Mesenchymal stem cell (in vitro differentiated cells and primary cell): ENCODE measurements around the gene RNF157.
"Not testable (repeated sequence)": the region's sequence is repeated elsewhere in the genome, so short reads cannot be mapped to it uniquely, and the experiment has no call there.

Experiments used
- DNase-seq: peaks from one replicate; pipeline ENCODE4 v3.0.0-alpha.2; 2013
- H2AFZ ChIP-seq: one replicate; pipeline ENCODE4 v1.6.1; 2013; ENCODE audit warnings: low read depth, mild to moderate bottlenecking, control low read depth, inconsistent platforms, low read length, moderate library complexity
- H2AK5ac ChIP-seq: 2 replicates; pipeline ENCODE4 v1.6.1; 2013; ENCODE audit warnings: low read length, moderate library complexity, mild to moderate bottlenecking, inconsistent platforms; ENCODE audit not compliant: severe bottlenecking
- H2BK120ac ChIP-seq: one replicate; pipeline ENCODE4 v1.6.1; 2013; ENCODE audit warnings: low read depth, mild to moderate bottlenecking, inconsistent platforms, low read length, moderate library complexity
- H2BK12ac ChIP-seq, 2 experiments: one replicate each; pipeline ENCODE4 v1.6.1; 2013; ENCODE audit warnings: inconsistent platforms in 2 of 2, low read length in 2 of 2, mild to moderate bottlenecking in 2 of 2, moderate library complexity in 2 of 2, control low read depth in 1 of 2
- H2BK15ac ChIP-seq: one replicate; pipeline ENCODE4 v1.6.1; 2013; ENCODE audit warnings: mild to moderate bottlenecking, low read depth, inconsistent platforms; ENCODE audit not compliant: poor library complexity, severe bottlenecking
- H2BK5ac ChIP-seq: 2 replicates; pipeline ENCODE4 v1.6.1; 2013; ENCODE audit warnings: low read depth, mild to moderate bottlenecking, low read length, control low read depth, inconsistent platforms; ENCODE audit not compliant: poor library complexity, severe bottlenecking
- H3K14ac ChIP-seq, 2 experiments: one replicate each; pipeline ENCODE4 v1.6.1; 2013; ENCODE audit warnings: inconsistent platforms in 2 of 2, low read length in 2 of 2, control low read depth in 1 of 2, mild to moderate bottlenecking in 1 of 2, moderate library complexity in 1 of 2
- H3K18ac ChIP-seq, 2 experiments: one replicate each; pipeline ENCODE4 v1.6.1; 2013; ENCODE audit warnings: inconsistent platforms in 2 of 2, low read length in 2 of 2, control low read depth in 1 of 2, low read depth in 1 of 2, mild to moderate bottlenecking in 1 of 2
- H3K23ac ChIP-seq, 2 experiments: one replicate each; pipeline ENCODE4 v1.6.1; 2013; ENCODE audit warnings: inconsistent platforms in 2 of 2, low read length in 2 of 2, mild to moderate bottlenecking in 2 of 2, moderate library complexity in 2 of 2, control low read depth in 1 of 2
- H3K27ac ChIP-seq: 2 replicates; pipeline ENCODE4 v1.5.1; 2013; ENCODE audit warnings: mild to moderate bottlenecking, moderate library complexity, low read length, control low read depth, inconsistent platforms; ENCODE audit not compliant: poor library complexity, severe bottlenecking
- H3K27me3 ChIP-seq, 2 experiments: 2 replicates each; pipeline versions ENCODE4 v1.6.1 to v1.7.0; 2013; ENCODE audit warnings: low read length in 2 of 2, mild to moderate bottlenecking in 2 of 2, moderate library complexity in 2 of 2, control low read depth in 1 of 2, inconsistent platforms in 1 of 2; ENCODE audit not compliant: control insufficient read depth in 1 of 2, insufficient read depth in 1 of 2
- H3K36me3 ChIP-seq, 2 experiments: 2 replicates each; pipeline versions ENCODE4 v1.6.1 to v1.7.0; 2013; ENCODE audit warnings: low read length in 2 of 2, control low read depth in 1 of 2, inconsistent platforms in 1 of 2, low read depth in 1 of 2, mild to moderate bottlenecking in 1 of 2; ENCODE audit not compliant: insufficient read depth in 2 of 2, control insufficient read depth in 1 of 2
- H3K4ac ChIP-seq, 2 experiments: one replicate each; pipeline ENCODE4 v1.6.1; 2013; ENCODE audit warnings: inconsistent platforms in 2 of 2, low read length in 2 of 2, mild to moderate bottlenecking in 2 of 2, moderate library complexity in 2 of 2, control low read depth in 1 of 2, low read depth in 1 of 2
- H3K4me1 ChIP-seq: 2 replicates; pipeline ENCODE4 v1.6.1; 2013; ENCODE audit warnings: low read depth, low read length, control low read depth; ENCODE audit not compliant: control insufficient read depth, insufficient read depth
- H3K4me2 ChIP-seq: 2 replicates; pipeline ENCODE4 v1.6.1; 2013; ENCODE audit warnings: low read length, mild to moderate bottlenecking, inconsistent platforms; ENCODE audit not compliant: poor library complexity, severe bottlenecking
- H3K4me3 ChIP-seq, 2 experiments: 2 replicates each; pipeline versions ENCODE4 v1.5.1 to v1.7.0; 2013; ENCODE audit warnings: low read length in 2 of 2, mild to moderate bottlenecking in 2 of 2, control low read depth in 1 of 2, low read depth in 1 of 2; ENCODE audit not compliant: insufficient read depth in 1 of 2
- H3K79me1 ChIP-seq: replicated peaks from 2 replicates; pipeline ENCODE4 v1.6.1; 2013; ENCODE audit warnings: mild to moderate bottlenecking, control low read depth, low read length, inconsistent platforms; ENCODE audit not compliant: poor library complexity, severe bottlenecking
- H3K9ac ChIP-seq: 2 replicates; pipeline ENCODE4 v1.7.0; 2013; ENCODE audit warnings: mild to moderate bottlenecking, low read length, moderate library complexity
- H3K9me3 ChIP-seq: 2 replicates; pipeline ENCODE4 v1.7.0; 2013; ENCODE audit warnings: mild to moderate bottlenecking, low read length; ENCODE audit not compliant: control insufficient read depth
- H4K8ac ChIP-seq: one replicate; pipeline ENCODE4 v1.6.1; 2013; ENCODE audit warnings: inconsistent platforms, mild to moderate bottlenecking, low read length, moderate library complexity
- H4K91ac ChIP-seq: one replicate; pipeline ENCODE4 v1.6.1; 2013; ENCODE audit warnings: mild to moderate bottlenecking, low read length, inconsistent platforms
- WGBS: methylation state at CpG from one replicate; pipeline ENCODE4 v1.1.7; 2013; ENCODE audit warnings: mixed read lengths; 5-methylcytosine and 5-hydroxymethylcytosine counted together

RNF157 gene

GRCh38 chr17:76225373-76226086 lies 14.8 kb downstream of the RNF157 start:
- not testable (repeated sequence) for H2AK5ac ChIP-seq, H4K91ac ChIP-seq, H3K18ac ChIP-seq, H2BK15ac ChIP-seq, H3K4me2 ChIP-seq, H3K36me3 ChIP-seq, H3K9me3 ChIP-seq, H2AFZ ChIP-seq, H3K27ac ChIP-seq, H3K14ac ChIP-seq, H3K4me1 ChIP-seq, H2BK12ac ChIP-seq, H3K4me3 ChIP-seq, H3K9ac ChIP-seq, DNase-seq, H2BK120ac ChIP-seq, H3K4ac ChIP-seq, H4K8ac ChIP-seq, H3K27me3 ChIP-seq, H3K23ac ChIP-seq, H2BK5ac ChIP-seq
- peaks cover 11% of the 10 kb centered on the region for H3K79me1 ChIP-seq
- 87% methylated on average over 4 of the region's 7 CpGs for WGBS

- Histone ChIP-seq H3K18ac (no peak overlapping the region), H2BK15ac (no peak overlapping the region), H4K91ac (no peak overlapping the region), H3K4me2 (no peak overlapping the region), H2BK12ac (no peak overlapping the region), H4K8ac (no peak overlapping the region), H2AK5ac (peak overlapping the region; percentile 87), H3K23ac (no peak overlapping the region), H3K9me3 (no peaks in the 10 kb centered on the region), H3K9ac (no peak overlapping the region), H3K36me3 (no peaks in the 10 kb centered on the region), H3K27me3 (no peaks in the 10 kb centered on the region), H3K27ac (no peak overlapping the region), H3K4ac (no peak overlapping the region), H2BK5ac (peak overlapping the region; percentile 31), H3K4me3 (no peak overlapping the region), H2AFZ (no peak overlapping the region), H2BK120ac (no peak overlapping the region), H3K4me1 (peaks cover 4% of the 10 kb centered on the region), H3K79me1 (peaks cover 10% of the 10 kb centered on the region), H3K14ac (no peak overlapping the region)
- no peak for DNase-seq
- WGBS = no CpG with 5 or more reads among the region's 1 CpG
Measured at GRCh38 chr17:76223802-76224201, 16.5 kb downstream of the RNF157 start.

- 93% methylated on average over 3 of the region's 7 CpGs for WGBS
- H3K4me1 ChIP-seq = peaks cover 11% of the 10 kb centered on the region
Measured at GRCh38 chr17:76219670-76220383, 20.5 kb downstream of the RNF157 start.

GRCh38 chr17:76217081-76217480 lies 23.2 kb downstream of the RNF157 start:
- H3K27me3 ChIP-seq = no peaks in the 10 kb centered on the region
- DNase-seq = no peak

More at GRCh38 chr17:76219670-76220383, 20.5 kb downstream of the RNF157 start:
- no peak overlapping the region for H3K27ac ChIP-seq
- no peak overlapping the region for H3K18ac ChIP-seq
- H3K14ac ChIP-seq = no peak overlapping the region
- DNase-seq = no peak
- H4K8ac ChIP-seq = no peak overlapping the region
- H3K79me1 ChIP-seq = peaks cover 4% of the 10 kb centered on the region
- no peak overlapping the region for H3K4ac ChIP-seq
- no peak overlapping the region for H3K9ac ChIP-seq
- no peak overlapping the region for H3K4me3 ChIP-seq
- H3K36me3 ChIP-seq = no peaks in the 10 kb centered on the region
- H2BK12ac ChIP-seq = no peak overlapping the region
- no peak overlapping the region for H3K4me2 ChIP-seq
- H2BK120ac ChIP-seq = no peak overlapping the region
- H2BK5ac ChIP-seq = no peak overlapping the region
- H4K91ac ChIP-seq = no peak overlapping the region
- no peaks in the 10 kb centered on the region for H3K27me3 ChIP-seq
- H2AFZ ChIP-seq = no peak overlapping the region
- H2BK15ac ChIP-seq = no peak overlapping the region
- no peak overlapping the region for H2AK5ac ChIP-seq
- H3K9me3 ChIP-seq = no peaks in the 10 kb centered on the region
- H3K23ac ChIP-seq = no peak overlapping the region

More at GRCh38 chr17:76217081-76217480, 23.2 kb downstream of the RNF157 start:
- H3K27ac ChIP-seq = peak overlapping the region; percentile 90
- no peak overlapping the region for H3K4me2 ChIP-seq
- H3K9me3 ChIP-seq = no peaks in the 10 kb centered on the region
- H2BK15ac ChIP-seq = no peak overlapping the region
- H4K8ac ChIP-seq = no peak overlapping the region
- H3K79me1 ChIP-seq = peaks cover 2% of the 10 kb centered on the region
- H3K4me1 ChIP-seq = peaks cover 10% of the 10 kb centered on the region
- H3K4ac ChIP-seq = no peak overlapping the region
- no peak overlapping the region for H2BK5ac ChIP-seq
- no peak overlapping the region for H3K9ac ChIP-seq
- no peaks in the 10 kb centered on the region for H3K36me3 ChIP-seq
- no peak overlapping the region for H3K14ac ChIP-seq
- no peak overlapping the region for H2AK5ac ChIP-seq
- no peak overlapping the region for H2AFZ ChIP-seq
- no CpG with 5 or more reads among the region's 3 CpGs for WGBS
- no peak overlapping the region for H4K91ac ChIP-seq
- H3K4me3 ChIP-seq = no peak overlapping the region
- H3K18ac ChIP-seq = no peak overlapping the region
- no peak overlapping the region for H3K23ac ChIP-seq
- H2BK12ac ChIP-seq = no peak overlapping the region
- H2BK120ac ChIP-seq = no peak overlapping the region
